Stomach (tissue), 9 donors: ENCODE data around the gene PIP4K2B. TPM values are rescaled to one million over a fixed set of nuclear protein-coding genes. Genes with fewer than 3 reads are reported as not detected.
A peak's percentile ranks its signal among the peaks of the same experiment; 100 is the strongest.

Experiments
- DNase-seq, 2 donors: peaks; one replicate each; pipeline versions ENCODE4 v3.0.0 to v3.0.0-alpha.2; 2013 to 2019
- H3K27ac ChIP-seq, 5 donors: fragments of 200-600 bp in 4 of 5; sonication (generic) in 4 of 5; one replicate each; pipeline ENCODE4 v1.5.1; 2013 to 2019; ENCODE audit warnings: mild to moderate bottlenecking in 1 of 5, moderate library complexity in 1 of 5
- H3K27me3 ChIP-seq, 3 donors: fragments of 200-600 bp; sonication (generic); one replicate each; pipeline ENCODE4 v1.5.1; 2017 to 2019; ENCODE audit warnings: mixed run types in 1 of 3
- H3K36me3 ChIP-seq, 4 donors: fragments of 200-600 bp; sonication (generic); 1 replicate in 3 of 4; 2 replicates in 1 of 4; pipeline ENCODE4 v1.5.1; 2016 to 2019
- H3K4me1 ChIP-seq, 4 donors: fragments of 200-600 bp; sonication (generic); one replicate each; pipeline ENCODE4 v1.5.1; 2016 to 2019
- H3K4me3 ChIP-seq, 4 donors: fragments of 200-600 bp; sonication (generic) in 3 of 4; one replicate each; pipeline ENCODE4 v1.5.1; 2016 to 2019; ENCODE audit warnings: mild to moderate bottlenecking in 1 of 4
- H3K9me3 ChIP-seq, 4 donors: fragments of 200-600 bp; sonication (generic); one replicate each; pipeline ENCODE4 v1.5.1; 2016 to 2019
- EP300 ChIP-seq: sonication (generic); formaldehyde crosslinking; IDR thresholded peaks from one replicate; pipeline ENCODE4 v1.6.1; 2017; ENCODE audit warnings: antibody characterized with exemption
- POLR2A ChIP-seq, 4 donors: fragments of 450-650 bp; IDR thresholded peaks; one replicate each; pipeline ENCODE4 v1.6.1; 2016; ENCODE audit warnings: antibody characterized with exemption in 4 of 4, control low read depth in 2 of 4, mild to moderate bottlenecking in 1 of 4, moderate library complexity in 1 of 4
- POLR2AphosphoS5 ChIP-seq, 3 donors: sonication (generic); formaldehyde crosslinking; IDR thresholded peaks; one replicate each; pipeline ENCODE4 v1.6.1; 2016; ENCODE audit warnings: antibody characterized with exemption in 3 of 3
- WGBS, 5 donors: extraction: QIAGEN DNeasy Blood & Tissue Kit in 3 of 5; methylation state at CpG; one replicate each; pipeline versions ENCODE4 v1.1.5 to v1.1.7; 2013 to 2018; 5-methylcytosine and 5-hydroxymethylcytosine counted together
- intact Hi-C: fragments of 100-400 bp; cut with DNase I; formaldehyde crosslinking; loops from one replicate; pipeline ENCODE4 v1.15.1; 2023; ENCODE audit warnings: low total_unique reads
- polyA plus RNA-seq, 3 donors: library from polyadenylated mRNA; stranded (reverse); fragments of 200-250 nt; gene quantifications; one replicate each; pipeline ENCODE4 v1.2.3, GENCODE V29; 2013
- total RNA-seq, 5 donors: library from RNA; depleted of rRNA; stranded (reverse); fragments of >200 nt; gene quantifications; one replicate each; pipeline versions ENCODE4 v1.1.0 to v1.2.3, GENCODE V29; 2014 to 2016
- TF ChIP-seq, protein P1 (sequence below), 7 experiments: fragments of 450-650 bp in 4 of 7; fragments of 200-600 bp in 3 of 7; sonication (generic) in 3 of 7; IDR thresholded peaks; one replicate each; pipeline ENCODE4 v1.5.1; 2016 to 2019; ENCODE audit warnings: antibody characterized with exemption in 7 of 7, control low read depth in 2 of 7, mild to moderate bottlenecking in 1 of 7
- donor health status: healthy with polysubstance abuse.
- donor health status: Bipolar disorder and iron deficiency.
- donor health status: healthy.

Gene PIP4K2B
- total and polyA plus RNA-seq, 8 donors, result 9.9 to 99.2 (median 23.3) TPM

GRCh38 chr17:38732376-38733281 lies 66.7 kb downstream of the PIP4K2B start:
- Histone ChIP-seq H3K36me3 (peaks cover 6 to 42% (median 38%) of the 10 kb centered on the region in 4 donors), H3K27ac (peak overlapping the region; percentile 90 to 97 (median 92)), H3K27me3 (no peaks in the 10 kb centered on the region), H3K4me3 (peak overlapping the region in 1 of 4 donors; percentile 84), H3K9me3 (no peaks in the 10 kb centered on the region), H3K4me1 (peaks cover 47 to 76% (median 67%) of the 10 kb centered on the region in 4 donors)
- intact Hi-C loops, result no loop called here
- 52 to 72% (median 58%) methylated on average over 7 of the region's 7 CpGs for WGBS, 5 donors
- TF ChIP-seq POLR2A (IDR thresholded peaks at IDR 0.05), result no peak
- TF ChIP-seq POLR2AphosphoS5 (IDR thresholded peaks at IDR 0.05), result peak in 2 of 3 donors; percentile 22
- DNase-seq, result peak; percentile 57 to 73

DNA sequence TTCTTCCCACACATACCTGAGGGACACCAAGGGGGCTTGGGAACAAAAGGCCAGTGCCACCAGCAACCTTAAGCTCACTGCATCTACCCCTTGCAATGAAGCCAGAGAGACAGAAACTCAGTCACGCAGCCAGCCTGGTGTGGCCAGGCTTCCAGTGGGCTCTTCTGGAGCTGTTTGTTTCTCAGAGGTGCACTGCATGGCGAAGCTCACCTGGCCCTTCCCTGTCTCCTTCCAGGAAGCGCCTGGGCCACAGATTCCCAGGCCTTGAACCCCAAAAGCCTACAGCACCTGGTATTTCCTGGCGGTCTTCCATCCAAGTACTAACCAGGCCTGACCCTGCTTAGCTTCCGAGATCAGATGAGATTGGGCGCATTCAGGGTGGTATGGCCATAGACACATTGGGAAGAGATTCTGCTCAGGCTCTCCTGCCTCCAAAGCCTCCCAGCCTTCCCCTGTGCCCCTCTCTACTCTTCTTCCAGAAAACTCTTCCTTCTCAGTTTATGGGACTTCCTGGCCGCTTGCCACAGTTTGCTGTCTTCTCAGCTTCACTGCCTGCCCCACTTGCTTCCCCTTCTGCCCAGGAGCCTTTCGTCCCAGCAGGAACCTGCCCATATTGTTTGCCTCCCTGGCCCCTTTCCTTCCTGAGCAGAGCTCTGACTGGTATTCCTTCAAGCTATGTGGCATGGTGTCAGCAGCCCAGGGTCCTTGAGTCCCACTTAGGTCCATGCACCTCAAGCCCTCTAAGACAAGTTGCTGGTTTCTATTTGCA lies 67.6 kb downstream of the PIP4K2B start:
- no peak for TF ChIP-seq POLR2AphosphoS5 (IDR thresholded peaks at IDR 0.05)
- no peak for TF ChIP-seq EP300
- no peak for TF ChIP-seq POLR2A (IDR thresholded peaks at IDR 0.05)
- TF ChIP-seq, protein P1, sequence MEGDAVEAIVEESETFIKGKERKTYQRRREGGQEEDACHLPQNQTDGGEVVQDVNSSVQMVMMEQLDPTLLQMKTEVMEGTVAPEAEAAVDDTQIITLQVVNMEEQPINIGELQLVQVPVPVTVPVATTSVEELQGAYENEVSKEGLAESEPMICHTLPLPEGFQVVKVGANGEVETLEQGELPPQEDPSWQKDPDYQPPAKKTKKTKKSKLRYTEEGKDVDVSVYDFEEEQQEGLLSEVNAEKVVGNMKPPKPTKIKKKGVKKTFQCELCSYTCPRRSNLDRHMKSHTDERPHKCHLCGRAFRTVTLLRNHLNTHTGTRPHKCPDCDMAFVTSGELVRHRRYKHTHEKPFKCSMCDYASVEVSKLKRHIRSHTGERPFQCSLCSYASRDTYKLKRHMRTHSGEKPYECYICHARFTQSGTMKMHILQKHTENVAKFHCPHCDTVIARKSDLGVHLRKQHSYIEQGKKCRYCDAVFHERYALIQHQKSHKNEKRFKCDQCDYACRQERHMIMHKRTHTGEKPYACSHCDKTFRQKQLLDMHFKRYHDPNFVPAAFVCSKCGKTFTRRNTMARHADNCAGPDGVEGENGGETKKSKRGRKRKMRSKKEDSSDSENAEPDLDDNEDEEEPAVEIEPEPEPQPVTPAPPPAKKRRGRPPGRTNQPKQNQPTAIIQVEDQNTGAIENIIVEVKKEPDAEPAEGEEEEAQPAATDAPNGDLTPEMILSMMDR (IDR thresholded peaks at IDR 0.05), result no peak
- Histone ChIP-seq H3K27ac (peak overlapping the region; percentile 90 to 97 (median 92)), H3K4me3 (peak overlapping the region in 3 of 4 donors; percentile 83 to 84 (median 84)), H3K27me3 (no peaks in the 10 kb centered on the region), H3K4me1 (peaks cover 47 to 80% (median 70%) of the 10 kb centered on the region in 4 donors), H3K36me3 (peaks cover 6 to 34% (median 30%) of the 10 kb centered on the region in 4 donors), H3K9me3 (no peaks in the 10 kb centered on the region)
- intact Hi-C loops, result no loop called here
- no peak for DNase-seq
- WGBS, 5 donors, result 37 to 64% (median 50%) methylated on average over 8 of the region's 8 CpGs

DNA sequence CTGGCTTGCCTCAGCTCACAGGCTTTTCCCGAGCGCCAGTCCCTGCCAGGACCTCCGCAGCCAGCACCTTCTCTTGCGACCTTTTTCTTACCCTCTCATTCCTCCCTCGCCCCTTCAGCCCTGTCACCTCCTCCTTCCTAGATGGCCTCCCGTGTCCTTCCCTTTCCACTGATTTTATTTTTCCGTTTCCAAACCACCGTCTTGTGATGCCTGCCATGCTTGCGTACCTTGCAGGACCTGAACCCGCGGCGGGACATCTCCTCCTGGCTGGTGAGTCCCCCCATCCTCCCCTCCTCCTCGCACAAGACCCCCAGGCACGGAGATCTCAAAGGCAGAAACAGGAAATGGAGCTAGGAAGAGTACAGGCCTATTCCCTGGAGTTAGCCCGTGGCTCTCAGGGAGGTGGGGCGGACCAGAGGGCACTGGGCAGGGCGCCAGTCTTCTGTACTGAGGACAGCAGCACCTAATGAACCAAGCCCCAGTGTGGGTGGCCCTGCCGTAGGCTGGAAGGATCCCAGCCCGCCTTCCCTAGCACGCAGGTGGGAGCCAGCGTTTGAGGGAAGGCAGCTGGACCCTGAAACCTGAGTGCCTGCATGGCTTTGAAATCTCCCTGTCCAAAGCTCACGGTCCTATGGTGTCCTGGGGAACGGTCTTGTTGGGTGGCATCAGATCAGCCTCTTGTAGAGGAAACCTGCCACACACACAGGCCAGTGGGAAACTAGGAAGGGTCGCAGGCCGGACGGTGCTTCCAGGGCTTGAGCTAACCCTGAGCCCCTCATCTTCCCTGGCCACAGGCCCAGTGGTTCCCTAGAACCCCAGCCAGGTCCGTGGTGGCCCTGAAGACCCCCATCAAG lies 68.6 kb downstream of the PIP4K2B start:
- Histone ChIP-seq H3K27me3 (no peaks in the 10 kb centered on the region), H3K4me1 (peaks cover 47 to 87% (median 72%) of the 10 kb centered on the region in 4 donors), H3K36me3 (peaks cover 6 to 24% (median 22%) of the 10 kb centered on the region in 4 donors), H3K9me3 (no peaks in the 10 kb centered on the region), H3K4me3 (peak overlapping the region; percentile 83 to 85 (median 84)), H3K27ac (peak overlapping the region; percentile 90 to 97 (median 92))
- DNase-seq, result peak; percentile 88 to 95
- intact Hi-C loops, result no loop called here
- 4 to 15% (median 12%) methylated on average over 22 to 27 of the region's 27 CpGs for WGBS, 5 donors
- TF ChIP-seq POLR2AphosphoS5 (IDR thresholded peaks at IDR 0.05), result peak in 2 of 3 donors; percentile 68
- no peak for TF ChIP-seq EP300

- peak; percentile 91 to 96 for DNase-seq
- intact Hi-C loops, result no loop called here
- Histone ChIP-seq H3K4me3 (peak within 1 kb of the TSS; percentile 83 to 85 (median 84)), H3K36me3 (peaks cover 9 to 28% (median 25%) of the 10 kb centered on the region in 4 donors), H3K27ac (peak within 1 kb of the TSS; percentile 90 to 97 (median 92)), H3K9me3 (no peaks in the 10 kb centered on the region), H3K27me3 (no peaks in the 10 kb centered on the region), H3K4me1 (peaks cover 48 to 89% (median 72%) of the 10 kb centered on the region in 4 donors)
- TF ChIP-seq EP300 (no peak), POLR2AphosphoS5 (IDR thresholded peaks at IDR 0.05) (peak in 2 of 3 donors; percentile 27 to 41), POLR2A (IDR thresholded peaks at IDR 0.05) (no peak)
- TF ChIP-seq, protein P1 (IDR thresholded peaks at IDR 0.05), result peak in 5 of 7 experiments; percentile 25 to 93 (median 73)
- WGBS, 5 donors, result 0 to 1% (median 0%) methylated on average over 49 to 89 of the region's 92 CpGs
These were observed 69.3 kb downstream of the PIP4K2B start, which contains the start of gene CISD3 for GRCh38 chr17:38729886-38730525. TSS of gene CISD3 (plus strand) at chr17:38730341. CDS start at chr17:38730359, 18 bp downstream.
